GM15510 (cell line): ENCODE measurements around the gene NUP85.

Experiments used
- POLR2A ChIP-seq: IDR thresholded peaks from 3 replicates; pipeline ENCODE4 v1.6.1; 2011; ENCODE audit warnings: borderline replicate concordance; ENCODE audit not compliant: insufficient read length; ENCODE audit errors: extremely low read depth

NUP85 gene

GRCh38 chr17:75245011-75245410 is 39.5 kb downstream of the NUP85 start:
- no peak for TF ChIP-seq POLR2A

GRCh38 chr17:75246404-75246803 is 40.9 kb downstream of the NUP85 start:
- no peak for TF ChIP-seq POLR2A

- no peak for TF ChIP-seq POLR2A
Measured at GRCh38 chr17:75249564-75249963, 44.1 kb downstream of the NUP85 start.

GRCh38 chr17:75250009-75250471 is 44.6 kb downstream of the NUP85 start:
- no peak for TF ChIP-seq POLR2A

- TF ChIP-seq POLR2A, result no peak
Measured at GRCh38 chr17:75252039-75252816, 46.7 kb downstream of the NUP85 start.

GRCh38 chr17:75260641-75261335 is 55.3 kb downstream of the NUP85 start:
- TF ChIP-seq POLR2A, result no peak

- peak; percentile 80 for TF ChIP-seq POLR2A
Measured at GRCh38 chr17:75261336-75262111, 56.0 kb downstream of the NUP85 start, which contains the start of the genes GGA3 and MRPS7. TSS of gene GGA3 (minus strand) at chr17:75261606. CDS start at chr17:75261587, 19 bp downstream. TSS of gene MRPS7 (plus strand) at chr17:75261879. CDS start at chr17:75261901, 22 bp downstream.

GRCh38 chr17:75262112-75262606 is 56.7 kb downstream of the NUP85 start:
- no peak for TF ChIP-seq POLR2A

- TF ChIP-seq POLR2A, result no peak
Measured at GRCh38 chr17:75263055-75263454, 57.6 kb downstream of the NUP85 start.

- TF ChIP-seq POLR2A, result no peak
Measured at GRCh38 chr17:75265614-75266315, 60.3 kb downstream of the NUP85 start.

GRCh38 chr17:75266316-75267152 is 61.1 kb downstream of the NUP85 start:
- no peak for TF ChIP-seq POLR2A

- no peak for TF ChIP-seq POLR2A
Measured at GRCh38 chr17:75267153-75267410, 61.6 kb downstream of the NUP85 start.

GRCh38 chr17:75267411-75268232 is 62.1 kb downstream of the NUP85 start:
- TF ChIP-seq POLR2A, result no peak
